CD4-positive, alpha-beta T cell (primary cell): ENCODE data around the gene ANGPTL2. TPM values are rescaled to one million over a fixed set of nuclear protein-coding genes. Genes with fewer than 3 reads are reported as not detected.

ENCODE experiments used
- ATAC-seq: fragments of 200-7000 bp; cut with Tn5 transposase; one replicate; pipeline ENCODE4 v1.10.0; 2022; ENCODE audit warnings: mild to moderate bottlenecking; ENCODE audit not compliant: poor library complexity
- CTCF ChIA-PET: fragments of 350-600 bp; sonication (Branson Sonifier 250); formaldehyde crosslinking; loops from one replicate; lab custom pipeline; 2021; ENCODE audit warnings: antibody characterized with exemption, inconsistent platforms; lab: Charles Lee
- POLR2A ChIA-PET: fragments of 350-600 bp; sonication (Branson Sonifier 250); formaldehyde crosslinking; loops from one replicate; lab custom pipeline; 2021; ENCODE audit warnings: antibody characterized with exemption, inconsistent platforms; lab: Charles Lee
- DNase-seq, 14 experiments: peaks; one replicate each; pipeline ENCODE4 v3.0.0-alpha.2; 2013 to 2020; ENCODE audit warnings: mixed read lengths in 2 of 14
- H3K27ac ChIP-seq, 2 donors: one replicate each; pipeline versions ENCODE4 v1.5.1 to v1.7.0; 2013; ENCODE audit warnings: low read length in 2 of 2, low read depth in 1 of 2, mild to moderate bottlenecking in 1 of 2
- H3K27me3 ChIP-seq, 2 experiments: 1 replicate in 1 of 2; 2 replicates in 1 of 2; pipeline versions ENCODE4 v1.6.1 to v1.7.0; 2013; ENCODE audit warnings: low read length in 2 of 2, control low read depth in 1 of 2, mild to moderate bottlenecking in 1 of 2, moderate library complexity in 1 of 2; ENCODE audit not compliant: insufficient read depth in 2 of 2, control insufficient read depth in 1 of 2
- H3K36me3 ChIP-seq: one replicate; pipeline ENCODE4 v1.6.1; 2013; ENCODE audit warnings: low read length, control low read depth; ENCODE audit not compliant: insufficient read depth
- H3K4me1 ChIP-seq: one replicate; pipeline ENCODE4 v1.6.1; 2013; ENCODE audit warnings: low read length, control low read depth; ENCODE audit not compliant: insufficient read depth
- H3K4me3 ChIP-seq: one replicate; pipeline ENCODE4 v1.5.1; 2013; ENCODE audit warnings: mild to moderate bottlenecking, low read length, moderate library complexity
- H3K9me3 ChIP-seq, 2 experiments: 1 replicate in 1 of 2; 2 replicates in 1 of 2; pipeline versions ENCODE4 v1.6.1 to v1.7.0; 2013; ENCODE audit warnings: low read length in 2 of 2, mild to moderate bottlenecking in 2 of 2, control low read depth in 1 of 2, moderate library complexity in 1 of 2; ENCODE audit not compliant: control insufficient read depth in 1 of 2, insufficient read depth in 1 of 2
- H3K27ac Mint-ChIP-seq: one replicate; pipeline ENCODE4 v1.8.0; 2020; ENCODE audit warnings: mixed read lengths
- H3K27me3 Mint-ChIP-seq: one replicate; pipeline ENCODE4 v1.8.0; 2021; ENCODE audit warnings: mixed read lengths
- H3K36me3 Mint-ChIP-seq: one replicate; pipeline ENCODE4 v1.8.0; 2021; ENCODE audit warnings: low read depth, mixed read lengths
- H3K4me1 Mint-ChIP-seq: one replicate; pipeline ENCODE4 v1.8.0; 2021; ENCODE audit warnings: low read depth, mixed read lengths
- H3K4me3 Mint-ChIP-seq: one replicate; pipeline ENCODE4 v1.8.0; 2020; ENCODE audit warnings: mild to moderate bottlenecking, mixed read lengths
- H3K9me3 Mint-ChIP-seq: one replicate; pipeline ENCODE4 v1.8.0; 2020; ENCODE audit warnings: mixed read lengths
- intact Hi-C, 2 experiments: fragments of 100-400 bp; cut with DNase I in 1 of 2; cut with micrococcal nuclease in 1 of 2; formaldehyde crosslinking; loops; one replicate each; pipeline versions ENCODE4 v1.15.1 to v1.9.0; 2023 to 2025; cut with DNase I, micrococcal nuclease
- total RNA-seq, 174 experiments: library from RNA in 2 of 174; stranded (reverse) in 2 of 174; gene quantifications; one replicate each; pipeline ENCODE4 v1.2.3 and lab custom pipeline; 2021 to 2026
- TF ChIP-seq, protein P1 (sequence below): fragments of 200-600 bp; IDR thresholded peaks from one replicate; pipeline ENCODE4 v1.8.0; 2022; ENCODE audit warnings: antibody characterized with exemption, mild to moderate bottlenecking

ANGPTL2 gene
- total RNA-seq, 2 experiments from 2014 or later = not detected

DNA sequence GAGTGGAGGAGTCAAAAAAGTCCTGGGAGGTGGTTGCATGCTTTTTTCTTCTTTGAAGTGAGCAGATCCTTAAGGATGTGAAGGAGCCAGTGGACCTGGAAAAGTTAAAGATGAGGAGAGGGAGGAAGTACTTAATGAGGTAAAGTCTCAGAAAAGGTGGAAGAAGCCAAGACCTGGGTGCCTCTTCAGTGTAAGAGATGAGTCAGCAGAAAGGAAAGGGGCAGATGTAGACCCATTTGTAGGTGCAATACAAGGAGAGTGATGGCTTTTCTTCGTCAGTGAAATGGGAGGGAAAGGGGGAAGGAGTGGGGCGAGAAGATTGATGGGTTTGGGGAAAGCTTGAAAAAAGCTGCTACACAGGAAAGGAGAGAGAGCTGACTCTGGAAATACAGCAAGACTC lies 82.9 kb downstream of the ANGPTL2 start:
- Mint-ChIP-seq H3K9me3 (no peaks in the 10 kb centered on the region), H3K36me3 (no peaks in the 10 kb centered on the region), H3K4me3 (no peak overlapping the region), H3K4me1 (no peaks in the 10 kb centered on the region), H3K27ac (no peak overlapping the region), H3K27me3 (no peaks in the 10 kb centered on the region)
- Histone ChIP-seq H3K27me3 (no peaks in the 10 kb centered on the region), H3K4me3 (no peak overlapping the region), H3K27ac (no peak overlapping the region), H3K9me3 (no peaks in the 10 kb centered on the region), H3K4me1 (no peaks in the 10 kb centered on the region), H3K36me3 (no peaks in the 10 kb centered on the region)
- no peak for ATAC-seq
- CTCF ChIA-PET = no interaction called here
- no peak for DNase-seq
- intact Hi-C loops = no loop called here
- POLR2A ChIA-PET = no interaction called here
- TF ChIP-seq, protein P1, sequence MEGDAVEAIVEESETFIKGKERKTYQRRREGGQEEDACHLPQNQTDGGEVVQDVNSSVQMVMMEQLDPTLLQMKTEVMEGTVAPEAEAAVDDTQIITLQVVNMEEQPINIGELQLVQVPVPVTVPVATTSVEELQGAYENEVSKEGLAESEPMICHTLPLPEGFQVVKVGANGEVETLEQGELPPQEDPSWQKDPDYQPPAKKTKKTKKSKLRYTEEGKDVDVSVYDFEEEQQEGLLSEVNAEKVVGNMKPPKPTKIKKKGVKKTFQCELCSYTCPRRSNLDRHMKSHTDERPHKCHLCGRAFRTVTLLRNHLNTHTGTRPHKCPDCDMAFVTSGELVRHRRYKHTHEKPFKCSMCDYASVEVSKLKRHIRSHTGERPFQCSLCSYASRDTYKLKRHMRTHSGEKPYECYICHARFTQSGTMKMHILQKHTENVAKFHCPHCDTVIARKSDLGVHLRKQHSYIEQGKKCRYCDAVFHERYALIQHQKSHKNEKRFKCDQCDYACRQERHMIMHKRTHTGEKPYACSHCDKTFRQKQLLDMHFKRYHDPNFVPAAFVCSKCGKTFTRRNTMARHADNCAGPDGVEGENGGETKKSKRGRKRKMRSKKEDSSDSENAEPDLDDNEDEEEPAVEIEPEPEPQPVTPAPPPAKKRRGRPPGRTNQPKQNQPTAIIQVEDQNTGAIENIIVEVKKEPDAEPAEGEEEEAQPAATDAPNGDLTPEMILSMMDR = no peak

DNA sequence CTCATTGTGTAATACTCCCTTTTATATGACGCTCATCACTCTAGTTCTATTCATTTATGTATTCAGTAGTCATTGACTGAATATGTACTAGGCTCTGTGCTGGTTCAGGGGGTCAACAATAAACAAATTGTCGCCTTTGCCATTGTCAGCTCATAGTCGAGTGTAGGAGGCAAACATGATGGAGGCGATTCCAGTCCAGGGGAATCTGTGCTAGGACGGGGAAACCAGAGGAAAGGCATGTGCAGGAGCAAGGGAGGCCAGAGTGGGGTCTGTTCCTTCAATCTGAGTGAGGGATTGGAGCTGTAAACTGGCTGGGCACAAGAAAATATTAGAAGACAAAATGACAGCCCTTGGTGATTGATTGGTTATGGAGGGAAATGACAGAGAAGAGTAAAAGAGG lies 83.9 kb downstream of the ANGPTL2 start:
- no peak overlapping the region for H3K4me3 ChIP-seq
- H3K9me3 ChIP-seq = no peaks in the 10 kb centered on the region
- no peaks in the 10 kb centered on the region for H3K36me3 Mint-ChIP-seq
- H3K27me3 Mint-ChIP-seq = no peaks in the 10 kb centered on the region
- CTCF ChIA-PET = interaction anchor here (1.1 kb wide), 1 partner anchor 21 kb away, joined by 3 read pairs; no protein-coding TSS in a partner anchor
- ATAC-seq = no peak
- POLR2A ChIA-PET = no interaction called here
- no peaks in the 10 kb centered on the region for H3K4me1 ChIP-seq
- no peaks in the 10 kb centered on the region for H3K4me1 Mint-ChIP-seq
- intact Hi-C loops = no loop called here
- no peaks in the 10 kb centered on the region for H3K27me3 ChIP-seq
- H3K9me3 Mint-ChIP-seq = no peaks in the 10 kb centered on the region
- no peak overlapping the region for H3K27ac Mint-ChIP-seq
- TF ChIP-seq, protein P1 = no peak
- no peak overlapping the region for H3K27ac ChIP-seq
- no peak for DNase-seq
- no peaks in the 10 kb centered on the region for H3K36me3 ChIP-seq
- H3K4me3 Mint-ChIP-seq = no peak overlapping the region

Other genes starting within 250 kb of the ANGPTL2 start
- gene RALGPS1, start 207.9 kb downstream of the ANGPTL2 start, total RNA-seq = 1 to 10 TPM; 5.8 to 6.3 TPM
- 1 to 10 TPM in 1 of 2 experiments, under 1 TPM in 1; 0.63 to 1.8 TPM for gene GARNL3, start 142.1 kb upstream of the ANGPTL2 start, total RNA-seq